H9 (cell line): ENCODE measurements around the gene CASP14. TPM values are rescaled to one million over a fixed set of nuclear protein-coding genes. Genes with fewer than 3 reads are reported as not detected.

Source experiments
- DNase-seq: peaks from one replicate; pipeline ENCODE4 v3.0.0-alpha.2; 2017
- H2AFZ ChIP-seq: one replicate; pipeline ENCODE4 v1.6.1; 2013; ENCODE audit warnings: mild to moderate bottlenecking, low read length, control low read depth, moderate library complexity
- H2AK5ac ChIP-seq: 2 replicates; pipeline ENCODE4 v1.6.1; 2013; ENCODE audit warnings: low read length, control low read depth, mixed read lengths; ENCODE audit not compliant: insufficient read length
- H2BK120ac ChIP-seq: one replicate; pipeline ENCODE4 v1.6.1; 2013; ENCODE audit warnings: low read depth, mild to moderate bottlenecking, low read length, control low read depth, inconsistent platforms; ENCODE audit not compliant: poor library complexity, severe bottlenecking
- H2BK12ac ChIP-seq: 2 replicates; pipeline ENCODE4 v1.6.1; 2013; ENCODE audit warnings: low read length, control low read depth, mixed read lengths, low read depth; ENCODE audit not compliant: insufficient read length
- H2BK15ac ChIP-seq: 2 replicates; pipeline ENCODE4 v1.6.1; 2013; ENCODE audit warnings: low read depth, low read length, control low read depth
- H2BK20ac ChIP-seq: one replicate; pipeline ENCODE4 v1.6.1; 2013; ENCODE audit warnings: low read depth, mild to moderate bottlenecking, low read length, control low read depth, inconsistent platforms; ENCODE audit not compliant: poor library complexity, severe bottlenecking
- H2BK5ac ChIP-seq: 2 replicates; pipeline ENCODE4 v1.6.1; 2013; ENCODE audit warnings: low read length, control low read depth, mixed read lengths; ENCODE audit not compliant: insufficient read length
- H3K14ac ChIP-seq: 2 replicates; pipeline ENCODE4 v1.6.1; 2013; ENCODE audit warnings: low read length, control low read depth; ENCODE audit not compliant: insufficient read depth
- H3K18ac ChIP-seq: 2 replicates; pipeline ENCODE4 v1.6.1; 2013; ENCODE audit warnings: low read depth, mild to moderate bottlenecking, mixed read lengths, low read length, control low read depth; ENCODE audit not compliant: insufficient read length
- H3K23ac ChIP-seq: 2 replicates; pipeline ENCODE4 v1.6.1; 2013; ENCODE audit warnings: low read length, control low read depth, mixed read lengths, low read depth; ENCODE audit not compliant: insufficient read length
- H3K23me2 ChIP-seq: 2 replicates; pipeline ENCODE4 v1.6.1; 2013; ENCODE audit warnings: low read depth, mild to moderate bottlenecking, mixed read lengths, low read length, control low read depth; ENCODE audit not compliant: insufficient read length, poor library complexity, severe bottlenecking
- H3K27ac ChIP-seq: 2 replicates; pipeline ENCODE4 v1.5.1; 2013; ENCODE audit warnings: low read length, control low read depth, mixed read lengths, low read depth; ENCODE audit not compliant: insufficient read length
- H3K27me3 ChIP-seq: 2 replicates; pipeline ENCODE4 v1.6.1; 2013; ENCODE audit warnings: low read length, control low read depth, inconsistent platforms; ENCODE audit not compliant: insufficient read depth
- H3K4ac ChIP-seq: 2 replicates; pipeline ENCODE4 v1.6.1; 2013; ENCODE audit warnings: low read depth, mild to moderate bottlenecking, control low read depth, inconsistent platforms, low read length, moderate library complexity
- H3K4me1 ChIP-seq: 2 replicates; pipeline ENCODE4 v1.6.1; 2013; ENCODE audit warnings: low read length, control low read depth, inconsistent platforms; ENCODE audit not compliant: insufficient read depth
- H3K4me2 ChIP-seq: 2 replicates; pipeline ENCODE4 v1.6.1; 2013; ENCODE audit warnings: low read length, control low read depth, mixed read lengths; ENCODE audit not compliant: insufficient read length, insufficient read depth
- H3K56ac ChIP-seq: 2 replicates; pipeline ENCODE4 v1.6.1; 2013; ENCODE audit warnings: low read depth, mild to moderate bottlenecking, mixed read lengths, low read length, control low read depth; ENCODE audit not compliant: insufficient read length
- H3K79me1 ChIP-seq: 2 replicates; pipeline ENCODE4 v1.6.1; 2013; ENCODE audit warnings: low read depth, mild to moderate bottlenecking, moderate library complexity, low read length, control low read depth, inconsistent platforms; ENCODE audit not compliant: insufficient read depth, poor library complexity, severe bottlenecking
- H3K79me2 ChIP-seq: 2 replicates; pipeline ENCODE4 v1.6.1; 2013; ENCODE audit warnings: low read length, control low read depth, inconsistent platforms; ENCODE audit not compliant: insufficient read depth
- H3K9ac ChIP-seq: 2 replicates; pipeline ENCODE4 v1.6.1; 2013; ENCODE audit warnings: low read length, control low read depth, mixed read lengths; ENCODE audit not compliant: insufficient read length; ENCODE audit errors: extremely low read depth
- H3K9me3 ChIP-seq: one replicate; pipeline ENCODE4 v1.6.1; 2013; ENCODE audit warnings: low read depth, low read length, inconsistent platforms; ENCODE audit not compliant: control insufficient read depth
- H3T11ph ChIP-seq: one replicate; pipeline ENCODE4 v1.6.1; 2013; ENCODE audit warnings: mild to moderate bottlenecking, low read length, control low read depth, inconsistent platforms
- H4K20me1 ChIP-seq: one replicate; pipeline ENCODE4 v1.6.1; 2013; ENCODE audit not compliant: control insufficient read depth, insufficient read length, insufficient read depth
- H4K5ac ChIP-seq: 2 replicates; pipeline ENCODE4 v1.6.1; 2013; ENCODE audit warnings: low read depth, mild to moderate bottlenecking, mixed read lengths, low read length, control low read depth; ENCODE audit not compliant: insufficient read length
- H4K8ac ChIP-seq: replicated peaks from 2 replicates; pipeline ENCODE4 v1.6.1; 2013; ENCODE audit warnings: low read length, control low read depth, mixed read lengths, low read depth; ENCODE audit not compliant: insufficient read length
- H4K91ac ChIP-seq: 2 replicates; pipeline ENCODE4 v1.6.1; 2013; ENCODE audit warnings: low read depth, mild to moderate bottlenecking, moderate library complexity, mixed read lengths, low read length, control low read depth; ENCODE audit not compliant: insufficient read length
- H3K27ac Mint-ChIP-seq, 3 experiments: 2 replicates in 2 of 3; 3 replicates in 1 of 3; pipeline ENCODE4 v1.8.0; 2020 to 2021; ENCODE audit warnings: mixed read lengths in 3 of 3, mild to moderate bottlenecking in 1 of 3, moderate library complexity in 1 of 3
- H3K27me3 Mint-ChIP-seq: 2 replicates; pipeline ENCODE4 v1.8.0; 2021; ENCODE audit warnings: low read depth, mild to moderate bottlenecking, moderate library complexity, mixed read lengths
- H3K36me3 Mint-ChIP-seq, 3 experiments: 2 replicates in 2 of 3; 3 replicates in 1 of 3; pipeline ENCODE4 v1.8.0; 2020 to 2021; ENCODE audit warnings: low read depth in 3 of 3, mixed read lengths in 3 of 3; ENCODE audit not compliant: insufficient read depth in 1 of 3
- H3K4me1 Mint-ChIP-seq, 2 experiments: 2 replicates each; pipeline ENCODE4 v1.8.0; 2020; ENCODE audit warnings: mixed read lengths in 2 of 2
- H3K4me3 Mint-ChIP-seq, 2 experiments: 2 replicates in 1 of 2; 3 replicates in 1 of 2; pipeline ENCODE4 v1.8.0; 2020 to 2021; ENCODE audit warnings: mild to moderate bottlenecking in 2 of 2, mixed read lengths in 2 of 2, moderate library complexity in 1 of 2
- H3K9me3 Mint-ChIP-seq, 2 experiments: 2 replicates in 1 of 2; 3 replicates in 1 of 2; pipeline ENCODE4 v1.8.0; 2020; ENCODE audit warnings: mild to moderate bottlenecking in 2 of 2, mixed read lengths in 2 of 2, moderate library complexity in 1 of 2
- WGBS: extraction: QIAGEN DNeasy Blood & Tissue Kit; methylation state at CpG from one replicate; pipeline ENCODE4 v1.1.7; 2013; ENCODE audit warnings: missing lambda C conversion rate, low lambda C conversion rate, mixed read lengths; ENCODE audit not compliant: insufficient read length; ENCODE audit errors: extremely low coverage; 5-methylcytosine and 5-hydroxymethylcytosine counted together
- total RNA-seq: library from RNA; stranded (reverse); gene quantifications from 2 replicates; pipeline ENCODE4 v1.2.1, GENCODE V29; 2021
- TF ChIP-seq, protein P1 (sequence below): fragments of 200-600 bp; sonication (generic); conservative IDR thresholded peaks from 3 replicates; pipeline ENCODE4 v1.8.0; 2021; ENCODE audit warnings: antibody characterized with exemption, mild to moderate bottlenecking

CASP14 gene
- total RNA-seq, 1 experiment from 2014 or later = not detected

DNA sequence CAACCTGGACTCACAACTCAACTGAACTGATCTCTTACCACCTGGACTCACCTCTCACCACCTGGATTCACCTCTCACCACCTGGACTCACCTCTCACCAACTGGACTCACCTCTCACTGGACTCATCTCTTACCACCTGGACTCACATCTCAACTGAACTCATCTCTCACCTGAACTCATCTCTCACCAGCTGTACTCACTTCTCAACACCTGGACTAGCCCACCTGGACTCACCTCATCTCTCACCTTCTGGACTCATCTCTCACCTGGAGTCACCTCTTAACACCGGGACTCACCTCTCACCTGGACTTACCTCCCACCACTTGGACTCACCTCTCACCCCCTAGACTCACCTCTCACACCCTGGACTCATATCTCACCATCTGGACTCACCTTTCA is 7.3 kb upstream of the CASP14 start:
- Histone ChIP-seq H4K5ac (no peak overlapping the region), H2BK120ac (no peak overlapping the region), H2BK15ac (no peak overlapping the region), H3K18ac (no peak overlapping the region), H2BK12ac (no peak overlapping the region), H3K14ac (no peak overlapping the region), H3K4ac (no peak overlapping the region), H2AFZ (no peak overlapping the region), H3K23ac (no peak overlapping the region), H2BK20ac (no peak overlapping the region), H3K23me2 (no peaks in the 10 kb centered on the region), H3K9me3 (no peaks in the 10 kb centered on the region), H3K4me1 (peaks cover 2% of the 10 kb centered on the region), H4K8ac (no peak overlapping the region), H3K79me1 (no peaks in the 10 kb centered on the region), H3K9ac (no peak overlapping the region), H3K79me2 (no peaks in the 10 kb centered on the region), H3K27me3 (no peaks in the 10 kb centered on the region), H4K91ac (no peak overlapping the region), H3T11ph (no peak overlapping the region), H2AK5ac (no peak overlapping the region), H3K56ac (no peak overlapping the region), H4K20me1 (no peaks in the 10 kb centered on the region), H3K27ac (no peak overlapping the region), H2BK5ac (no peak overlapping the region), H3K4me2 (no peak overlapping the region)
- DNase-seq = no peak
- Mint-ChIP-seq H3K36me3 (peaks cover 0 to 14% (median 0%) of the 10 kb centered on the region in 3 experiments; a peak in 1 of 7 replicates), H3K9me3 (peaks cover 0 to 61% of the 10 kb centered on the region in 2 experiments; a peak in 3 of 5 replicates), H3K27ac (no peak overlapping the region), H3K4me1 (no peaks in the 10 kb centered on the region), H3K4me3 (no peak overlapping the region), H3K27me3 (peaks cover 2% of the 10 kb centered on the region)
- TF ChIP-seq, protein P1, sequence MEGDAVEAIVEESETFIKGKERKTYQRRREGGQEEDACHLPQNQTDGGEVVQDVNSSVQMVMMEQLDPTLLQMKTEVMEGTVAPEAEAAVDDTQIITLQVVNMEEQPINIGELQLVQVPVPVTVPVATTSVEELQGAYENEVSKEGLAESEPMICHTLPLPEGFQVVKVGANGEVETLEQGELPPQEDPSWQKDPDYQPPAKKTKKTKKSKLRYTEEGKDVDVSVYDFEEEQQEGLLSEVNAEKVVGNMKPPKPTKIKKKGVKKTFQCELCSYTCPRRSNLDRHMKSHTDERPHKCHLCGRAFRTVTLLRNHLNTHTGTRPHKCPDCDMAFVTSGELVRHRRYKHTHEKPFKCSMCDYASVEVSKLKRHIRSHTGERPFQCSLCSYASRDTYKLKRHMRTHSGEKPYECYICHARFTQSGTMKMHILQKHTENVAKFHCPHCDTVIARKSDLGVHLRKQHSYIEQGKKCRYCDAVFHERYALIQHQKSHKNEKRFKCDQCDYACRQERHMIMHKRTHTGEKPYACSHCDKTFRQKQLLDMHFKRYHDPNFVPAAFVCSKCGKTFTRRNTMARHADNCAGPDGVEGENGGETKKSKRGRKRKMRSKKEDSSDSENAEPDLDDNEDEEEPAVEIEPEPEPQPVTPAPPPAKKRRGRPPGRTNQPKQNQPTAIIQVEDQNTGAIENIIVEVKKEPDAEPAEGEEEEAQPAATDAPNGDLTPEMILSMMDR = no peak
- WGBS = no CpG with 5 or more reads among the region's 1 CpG
